Measurements from ENCODE around the gene C6orf136.

C6orf136 gene

GRCh38 chr6:30678964-30679726, 32.2 kb downstream of the C6orf136 start:
- TF ChIP-seq, protein P1, sequence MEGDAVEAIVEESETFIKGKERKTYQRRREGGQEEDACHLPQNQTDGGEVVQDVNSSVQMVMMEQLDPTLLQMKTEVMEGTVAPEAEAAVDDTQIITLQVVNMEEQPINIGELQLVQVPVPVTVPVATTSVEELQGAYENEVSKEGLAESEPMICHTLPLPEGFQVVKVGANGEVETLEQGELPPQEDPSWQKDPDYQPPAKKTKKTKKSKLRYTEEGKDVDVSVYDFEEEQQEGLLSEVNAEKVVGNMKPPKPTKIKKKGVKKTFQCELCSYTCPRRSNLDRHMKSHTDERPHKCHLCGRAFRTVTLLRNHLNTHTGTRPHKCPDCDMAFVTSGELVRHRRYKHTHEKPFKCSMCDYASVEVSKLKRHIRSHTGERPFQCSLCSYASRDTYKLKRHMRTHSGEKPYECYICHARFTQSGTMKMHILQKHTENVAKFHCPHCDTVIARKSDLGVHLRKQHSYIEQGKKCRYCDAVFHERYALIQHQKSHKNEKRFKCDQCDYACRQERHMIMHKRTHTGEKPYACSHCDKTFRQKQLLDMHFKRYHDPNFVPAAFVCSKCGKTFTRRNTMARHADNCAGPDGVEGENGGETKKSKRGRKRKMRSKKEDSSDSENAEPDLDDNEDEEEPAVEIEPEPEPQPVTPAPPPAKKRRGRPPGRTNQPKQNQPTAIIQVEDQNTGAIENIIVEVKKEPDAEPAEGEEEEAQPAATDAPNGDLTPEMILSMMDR (IDR thresholded peaks at IDR 0.05; ENCODE audit: low read depth, low read length, missing control alignments), result peak; percentile 96
- DNase-seq (ENCODE audit: low read depth), result peak; percentile 48
- in situ Hi-C loops (cut with HindIII; ENCODE audit: low sequenced_read_pairs), result no loop called here
- H3K4me3 ChIP-seq (ENCODE audit: low read depth, low read length), result peak overlapping the region; percentile 16

DNA sequence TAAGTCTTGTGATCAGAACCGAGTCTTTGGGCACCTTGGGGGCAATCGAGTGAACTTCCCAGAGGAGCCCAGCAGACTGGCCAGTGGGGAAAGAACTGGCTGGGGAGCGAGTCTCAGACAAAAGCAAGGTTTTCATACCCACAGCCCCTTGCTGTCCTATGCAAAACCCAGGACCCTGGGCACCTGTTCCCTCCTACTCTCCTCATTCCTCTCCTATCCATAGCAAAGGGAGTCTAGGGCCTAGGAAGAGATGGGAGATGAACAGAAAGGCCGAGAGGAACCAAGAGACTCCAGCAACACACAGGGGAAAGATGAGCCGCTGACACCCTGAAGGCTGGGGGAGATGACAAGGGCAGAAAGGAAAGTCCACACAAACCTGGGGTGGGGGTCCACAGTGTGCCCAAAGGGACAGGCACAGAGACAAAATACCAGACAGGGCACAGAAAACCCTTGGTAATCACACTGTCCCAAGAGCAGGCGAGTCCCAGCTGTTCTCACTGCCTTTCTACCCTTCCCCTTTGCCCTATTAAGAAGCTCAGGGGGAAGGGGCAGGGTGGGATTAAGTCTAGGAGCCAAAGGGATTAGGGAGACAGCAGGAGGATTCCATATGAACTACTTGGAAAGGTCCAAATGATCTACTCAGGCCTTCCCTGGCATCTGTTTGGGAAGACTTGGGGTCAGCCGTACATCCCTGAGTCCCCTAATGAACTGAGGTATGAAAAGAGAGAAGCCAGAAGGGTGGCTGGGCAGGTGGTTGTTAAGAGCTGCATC, 33.0 kb downstream of the C6orf136 start:
- TF ChIP-seq, protein P1 (IDR thresholded peaks at IDR 0.05; ENCODE audit: low read depth, low read length, missing control alignments), result no peak
- H3K4me3 ChIP-seq (ENCODE audit: low read depth, low read length), result peak overlapping the region; percentile 16

GRCh38 chr6:30681766-30682142, 34.8 kb downstream of the C6orf136 start:
- no peak for DNase-seq (ENCODE audit: low read depth)
- in situ Hi-C loops (cut with HindIII; ENCODE audit: low sequenced_read_pairs), result no loop called here
- H3K4me3 ChIP-seq (ENCODE audit: low read depth, low read length), result peak overlapping the region; percentile 94
- TF ChIP-seq, protein P1 (IDR thresholded peaks at IDR 0.05; ENCODE audit: low read depth, low read length, missing control alignments), result no peak

More for the DNA sequence above, 33.0 kb downstream of the C6orf136 start:
- in situ Hi-C loops (cut with HindIII; ENCODE audit: low sequenced_read_pairs), result no loop called here
- DNase-seq (ENCODE audit: low read depth), result no peak

GRCh38 chr6:30682143-30683117, 35.5 kb downstream of the C6orf136 start:
- peak; percentile 62 for DNase-seq (ENCODE audit: low read depth)
- in situ Hi-C loops (cut with HindIII; ENCODE audit: low sequenced_read_pairs), result no loop called here
- H3K4me3 ChIP-seq (ENCODE audit: low read depth, low read length), result peak overlapping the region; percentile 94
- TF ChIP-seq, protein P1 (IDR thresholded peaks at IDR 0.05; ENCODE audit: low read depth, low read length, missing control alignments), result no peak

- DNase-seq (ENCODE audit: low read depth), result no peak
- TF ChIP-seq, protein P1 (IDR thresholded peaks at IDR 0.05; ENCODE audit: low read depth, low read length, missing control alignments), result no peak
- peak overlapping the region; percentile 94 for H3K4me3 ChIP-seq (ENCODE audit: low read depth, low read length)
- in situ Hi-C loops (cut with HindIII; ENCODE audit: low sequenced_read_pairs), result no loop called here
Observed at GRCh38 chr6:30683183-30683979, 36.4 kb downstream of the C6orf136 start.

Data from astrocyte of the cerebellum (primary cell).